Measurements from ENCODE around the gene UBA52. TPM values are rescaled to one million over a fixed set of nuclear protein-coding genes. Genes with fewer than 3 reads are reported as not detected.
"Not testable (repeated sequence)": the region's sequence is repeated elsewhere in the genome, so short reads cannot be mapped to it uniquely, and the experiment has no call there.

The UBA52 gene
- total and polyA plus RNA-seq, 11 donors, result 336 to 944 (median 716) TPM

DNA sequence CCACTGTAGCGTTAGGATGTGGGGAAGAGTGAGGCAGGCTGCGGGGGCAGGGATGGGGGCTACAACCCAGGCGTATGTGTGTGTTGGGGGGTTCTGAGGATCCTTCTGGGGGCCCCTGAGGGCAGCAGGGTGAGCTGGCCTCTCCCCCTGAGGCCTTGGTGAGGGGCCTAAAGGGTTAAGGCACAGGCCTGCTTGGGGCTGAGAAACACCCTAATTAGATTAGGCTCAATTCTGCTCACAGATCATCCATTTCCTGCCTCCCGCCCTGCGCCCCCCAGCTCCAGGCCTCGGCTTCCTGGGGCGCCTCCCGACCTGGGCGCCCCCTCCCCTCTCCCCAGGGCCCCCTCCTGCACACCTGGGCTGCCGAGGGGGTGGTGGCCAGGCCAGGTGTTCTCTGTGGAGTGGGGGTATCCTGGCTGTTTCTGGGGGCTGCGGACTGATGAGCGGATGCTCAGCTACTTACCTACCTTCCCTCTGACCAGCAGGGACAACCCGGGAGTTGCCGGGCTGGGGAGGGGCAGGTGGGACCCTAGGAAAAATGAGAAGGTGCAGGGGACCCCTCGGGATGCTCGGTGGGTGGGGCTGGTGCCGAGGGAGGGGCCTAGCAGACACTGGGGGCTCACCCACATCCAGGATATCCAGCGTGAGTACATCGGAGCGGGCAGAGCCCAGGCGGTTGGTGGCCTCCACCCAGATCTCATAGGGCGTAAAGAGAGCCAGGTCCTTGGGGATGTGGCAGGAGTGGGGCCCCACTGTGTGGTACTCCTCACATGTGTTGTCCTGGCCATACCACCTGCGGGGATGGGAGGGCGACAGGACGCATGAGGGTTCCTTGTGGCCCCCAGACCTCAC is 26.4 kb downstream of the UBA52 start:
- no peaks in the 10 kb centered on the region for H3K9me3 ChIP-seq

GRCh38 chr19:18599485-18599884 is 27.8 kb downstream of the UBA52 start:
- Histone ChIP-seq H3K27me3 (peaks cover 8 to 78% (median 47%) of the 10 kb centered on the region in 9 donors), H3K4me1 (peaks cover 4 to 30% (median 17%) of the 10 kb centered on the region in 12 donors), H3K9me3 (no peaks in the 10 kb centered on the region), H3K4me3 (no peak overlapping the region), H3K36me3 (no peaks in the 10 kb centered on the region), H3K27ac (no peak overlapping the region)
- DNase-seq (no peak), ATAC-seq (no peak)
- intact Hi-C loops (cut with DNase I), result loop anchor here in 5 of 10 donors (5.0 to 10.0 kb wide), 4 partner anchors 55 to 248 kb away; no protein-coding TSS in a partner anchor
- TF ChIP-seq POLR2A (IDR thresholded peaks at IDR 0.05), result no peak
- TF ChIP-seq, protein P1, sequence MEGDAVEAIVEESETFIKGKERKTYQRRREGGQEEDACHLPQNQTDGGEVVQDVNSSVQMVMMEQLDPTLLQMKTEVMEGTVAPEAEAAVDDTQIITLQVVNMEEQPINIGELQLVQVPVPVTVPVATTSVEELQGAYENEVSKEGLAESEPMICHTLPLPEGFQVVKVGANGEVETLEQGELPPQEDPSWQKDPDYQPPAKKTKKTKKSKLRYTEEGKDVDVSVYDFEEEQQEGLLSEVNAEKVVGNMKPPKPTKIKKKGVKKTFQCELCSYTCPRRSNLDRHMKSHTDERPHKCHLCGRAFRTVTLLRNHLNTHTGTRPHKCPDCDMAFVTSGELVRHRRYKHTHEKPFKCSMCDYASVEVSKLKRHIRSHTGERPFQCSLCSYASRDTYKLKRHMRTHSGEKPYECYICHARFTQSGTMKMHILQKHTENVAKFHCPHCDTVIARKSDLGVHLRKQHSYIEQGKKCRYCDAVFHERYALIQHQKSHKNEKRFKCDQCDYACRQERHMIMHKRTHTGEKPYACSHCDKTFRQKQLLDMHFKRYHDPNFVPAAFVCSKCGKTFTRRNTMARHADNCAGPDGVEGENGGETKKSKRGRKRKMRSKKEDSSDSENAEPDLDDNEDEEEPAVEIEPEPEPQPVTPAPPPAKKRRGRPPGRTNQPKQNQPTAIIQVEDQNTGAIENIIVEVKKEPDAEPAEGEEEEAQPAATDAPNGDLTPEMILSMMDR (IDR thresholded peaks at IDR 0.05), result no peak
- 84 to 89% (median 87%) methylated on average over 18 to 20 of the region's 20 CpGs for WGBS, 4 donors

More for the DNA sequence above, 26.4 kb downstream of the UBA52 start:
- TF ChIP-seq, protein P1 (IDR thresholded peaks at IDR 0.05), result no peak
- no peak for TF ChIP-seq POLR2A (IDR thresholded peaks at IDR 0.05)
- DNase-seq (no peak), ATAC-seq (no peak)
- H3K27ac ChIP-seq, result no peak overlapping the region
- H3K4me1 ChIP-seq, result peaks cover 4 to 27% (median 16%) of the 10 kb centered on the region in 12 donors
- H3K4me3 ChIP-seq, result no peak overlapping the region
- intact Hi-C loops (cut with DNase I), result loop anchor here in 5 of 10 donors (5.0 to 10.0 kb wide), 4 partner anchors 57 to 249 kb away; no protein-coding TSS in a partner anchor
- H3K27me3 ChIP-seq, result peaks cover 0 to 63% (median 33%) of the 10 kb centered on the region in 9 donors
- WGBS, 4 donors, result 43 to 60% (median 47%) methylated on average over 20 to 25 of the region's 25 CpGs
- H3K36me3 ChIP-seq, result no peaks in the 10 kb centered on the region

DNA sequence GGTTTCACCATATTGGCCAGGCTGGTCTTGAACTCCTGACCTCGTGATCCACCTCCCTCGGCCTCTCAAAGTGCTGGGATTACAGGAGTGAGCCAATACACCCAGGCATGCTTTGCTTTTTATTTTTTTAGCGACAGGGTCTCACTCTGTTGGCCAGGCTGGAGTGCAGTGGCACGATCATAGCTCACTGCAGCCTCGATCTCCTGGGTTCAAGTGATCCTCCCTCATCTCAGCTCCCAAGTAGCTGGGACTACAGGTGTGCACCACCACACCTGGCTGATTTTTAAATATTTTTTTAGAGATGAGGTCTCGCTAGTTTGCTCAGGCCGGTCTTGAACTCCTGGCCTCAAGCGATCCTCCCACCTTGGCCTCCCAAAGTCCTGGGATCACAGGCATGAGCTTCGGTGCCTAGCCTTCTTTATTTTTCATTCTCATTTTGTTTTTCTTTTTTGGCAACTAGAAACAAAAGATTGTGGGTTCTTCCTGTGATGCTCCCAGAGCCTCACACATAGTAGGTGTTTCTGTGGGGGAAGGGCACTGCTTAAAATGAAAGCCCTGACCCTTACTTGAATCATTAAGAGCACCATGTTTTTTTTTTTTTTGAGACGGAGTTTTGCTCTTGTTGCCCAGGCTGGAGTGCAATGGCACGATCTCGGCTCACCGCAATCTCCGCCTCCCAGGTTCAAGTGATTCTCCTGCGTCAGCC is 29.2 kb downstream of the UBA52 start:
- H3K27me3 ChIP-seq, result peaks cover 13 to 90% (median 60%) of the 10 kb centered on the region in 9 donors

GRCh38 chr19:18601875-18602274 is 30.2 kb downstream of the UBA52 start:
- no peak overlapping the region for H3K27ac ChIP-seq
- H3K4me3 ChIP-seq, result no peak overlapping the region
- no peaks in the 10 kb centered on the region for H3K36me3 ChIP-seq
- peaks cover 0 to 32% (median 7%) of the 10 kb centered on the region in 12 donors for H3K4me1 ChIP-seq
- TF ChIP-seq, protein P1 (IDR thresholded peaks at IDR 0.05), result no peak
- TF ChIP-seq POLR2A (IDR thresholded peaks at IDR 0.05), result no peak
- no peak for ATAC-seq
- no peak for DNase-seq
- WGBS, 4 donors, result 77 to 86% (median 82%) methylated on average over 4 of the region's 4 CpGs
- H3K27me3 ChIP-seq, result peaks cover 19 to 88% (median 64%) of the 10 kb centered on the region in 9 donors
- no peaks in the 10 kb centered on the region for H3K9me3 ChIP-seq
- intact Hi-C loops (cut with DNase I), result no loop called here

More for the DNA sequence above, 29.2 kb downstream of the UBA52 start:
- DNase-seq; H3K4me3 ChIP-seq; ATAC-seq; H3K9me3 ChIP-seq; H3K36me3 ChIP-seq; H3K27ac ChIP-seq; intact Hi-C loops (cut with DNase I): not testable (repeated sequence)
- H3K4me1 ChIP-seq, result peaks cover 0 to 29% (median 7%) of the 10 kb centered on the region in 12 donors
- 92 to 96% (median 94%) methylated on average over 15 of the region's 15 CpGs for WGBS, 4 donors
